GM23248 (cell line): ENCODE results near the gene GDAP1L1. TPM values are rescaled to one million over a fixed set of nuclear protein-coding genes. Genes with fewer than 3 reads are reported as not detected.

Source experiments
- DNase-seq: peaks from one replicate; pipeline ENCODE4 v3.0.0-alpha.2; 2015
- H2AFZ ChIP-seq: fragments of 200-600 bp; sonication (generic); 2 replicates; pipeline ENCODE4 v1.6.1; 2016; ENCODE audit warnings: antibody characterized with exemption
- H3F3A ChIP-seq: fragments of 200-600 bp; sonication (generic); 2 replicates; pipeline ENCODE4 v1.6.1; 2016; ENCODE audit warnings: mild to moderate bottlenecking, antibody characterized with exemption, mixed run types; ENCODE audit not compliant: insufficient read depth
- H3K27ac ChIP-seq: fragments of 200-600 bp; sonication (generic); 2 replicates; pipeline ENCODE4 v1.5.1; 2016; ENCODE audit warnings: mild to moderate bottlenecking
- H3K27me3 ChIP-seq: fragments of 200-600 bp; sonication (generic); replicated peaks from 2 replicates; pipeline ENCODE4 v1.6.1; 2016; ENCODE audit warnings: mild to moderate bottlenecking; ENCODE audit not compliant: insufficient read depth
- H3K36me3 ChIP-seq: fragments of 200-600 bp; sonication (generic); 2 replicates; pipeline ENCODE4 v1.6.1; 2016; ENCODE audit warnings: low read depth, mild to moderate bottlenecking
- H3K4me1 ChIP-seq: fragments of 200-600 bp; sonication (generic); 2 replicates; pipeline ENCODE4 v1.6.1; 2016; ENCODE audit warnings: mild to moderate bottlenecking; ENCODE audit not compliant: insufficient read depth
- H3K4me2 ChIP-seq: fragments of 200-600 bp; sonication (generic); one replicate; pipeline ENCODE4 v1.6.1; 2016; ENCODE audit warnings: mild to moderate bottlenecking; ENCODE audit not compliant: unreplicated experiment
- H3K4me3 ChIP-seq: fragments of 200-600 bp; sonication (generic); 2 replicates; pipeline ENCODE4 v1.5.1; 2016; ENCODE audit warnings: mild to moderate bottlenecking
- H3K79me2 ChIP-seq: fragments of 200-600 bp; sonication (generic); 2 replicates; pipeline ENCODE4 v1.6.1; 2016; ENCODE audit warnings: mild to moderate bottlenecking; ENCODE audit not compliant: insufficient read depth
- H3K9ac ChIP-seq: fragments of 200-600 bp; sonication (generic); 2 replicates; pipeline ENCODE4 v1.6.1; 2016; ENCODE audit warnings: mild to moderate bottlenecking
- H3K9me2 ChIP-seq: fragments of 200-600 bp; sonication (generic); 2 replicates; pipeline ENCODE4 v1.6.1; 2016; ENCODE audit warnings: mixed run types, mild to moderate bottlenecking, moderate library complexity; ENCODE audit not compliant: insufficient read depth
- H3K9me3 ChIP-seq: fragments of 200-600 bp; sonication (generic); one replicate; pipeline ENCODE4 v1.6.1; 2017; ENCODE audit warnings: low read depth
- H4K20me1 ChIP-seq: fragments of 200-600 bp; sonication (generic); 2 replicates; pipeline ENCODE4 v1.6.0; 2016; ENCODE audit not compliant: insufficient read depth
- EZH2 ChIP-seq: fragments of 200-600 bp; sonication (generic); IDR thresholded peaks from 2 replicates; pipeline ENCODE4 v1.6.1; 2018; ENCODE audit warnings: antibody characterized with exemption, mild to moderate bottlenecking; ENCODE audit not compliant: insufficient read depth, poor library complexity, severe bottlenecking
- EZH2phosphoT487 ChIP-seq: fragments of 200-600 bp; sonication (generic); IDR thresholded peaks from 2 replicates; pipeline ENCODE4 v1.6.1; 2018; ENCODE audit warnings: antibody characterized with exemption, moderate library complexity, mild to moderate bottlenecking, low read depth; ENCODE audit not compliant: insufficient read depth
- WGBS, 2 experiments: methylation state at CpG; one replicate each; pipeline ENCODE4 v1.1.6; 2015 to 2017; ENCODE audit warnings: low lambda C conversion rate in 2 of 2, low coverage in 1 of 2; ENCODE audit errors: missing lambda C conversion rate in 2 of 2; 5-methylcytosine and 5-hydroxymethylcytosine counted together
- in situ Hi-C: fragments of 300-500 bp; cut with MboI; formaldehyde crosslinking; loops from 2 replicates; pipeline ENCODE4 v1.15.0; 2020
- polyA plus RNA-seq: library from polyadenylated mRNA; unstranded; fragments of >200 nt; fragmentation: Nextera tagmentation; extraction: Ambion mirVana; gene quantifications from 2 replicates; pipeline ENCODE4 v1.2.1, GENCODE V29; 2016
- total RNA-seq: library from RNA; depleted of rRNA; stranded (reverse); fragments of >200 nt; shearing (Covaris generic); gene quantifications from 2 replicates; pipeline ENCODE4 v1.2.3, GENCODE V29; 2014

GDAP1L1 gene
- total and polyA plus RNA-seq, 2 experiments from 2014 or later: not detected

- Histone ChIP-seq H3K9ac (no peak overlapping the region), H2AFZ (no peak overlapping the region), H3F3A (no peaks in the 10 kb centered on the region), H3K27ac (no peak overlapping the region), H3K9me3 (no peaks in the 10 kb centered on the region), H3K4me3 (no peak overlapping the region), H4K20me1 (no peaks in the 10 kb centered on the region), H3K36me3 (no peaks in the 10 kb centered on the region), H3K27me3 (no peaks in the 10 kb centered on the region), H3K4me2 (no peak overlapping the region), H3K9me2 (no peaks in the 10 kb centered on the region), H3K79me2 (no peaks in the 10 kb centered on the region), H3K4me1 (no peaks in the 10 kb centered on the region)
- 91 to 93% methylated on average over 3 of the region's 3 CpGs for WGBS, 2 experiments
- no peak for TF ChIP-seq EZH2
- TF ChIP-seq EZH2phosphoT487: no peak
- no peak for DNase-seq
- in situ Hi-C loops: no loop called here
Observed at GRCh38 chr20:44282192-44282591, 35.1 kb downstream of the GDAP1L1 start.

GRCh38 chr20:44284032-44284431 lies 36.9 kb downstream of the GDAP1L1 start:
- no peaks in the 10 kb centered on the region for H3F3A ChIP-seq
- no peaks in the 10 kb centered on the region for H4K20me1 ChIP-seq
- H3K4me1 ChIP-seq: no peaks in the 10 kb centered on the region
- in situ Hi-C loops: no loop called here
- no peak overlapping the region for H3K9ac ChIP-seq
- H2AFZ ChIP-seq: no peak overlapping the region
- 74 to 82% methylated on average over 1 of the region's 1 CpG for whole genome bisulfite sequencing, 2 experiments
- H3K4me2 ChIP-seq: no peak overlapping the region
- DNase-seq: no peak
- no peaks in the 10 kb centered on the region for H3K79me2 ChIP-seq
- no peaks in the 10 kb centered on the region for H3K27me3 ChIP-seq
- TF ChIP-seq EZH2 (no peak), EZH2phosphoT487 (no peak)
- H3K36me3 ChIP-seq: no peaks in the 10 kb centered on the region
- no peak overlapping the region for H3K4me3 ChIP-seq
- H3K27ac ChIP-seq: no peak overlapping the region
- H3K9me3 ChIP-seq: no peaks in the 10 kb centered on the region
- no peaks in the 10 kb centered on the region for H3K9me2 ChIP-seq

GRCh38 chr20:44287272-44288097 lies 40.4 kb downstream of the GDAP1L1 start:
- Histone ChIP-seq H3K4me2 (no peak overlapping the region), H3K79me2 (no peaks in the 10 kb centered on the region), H3K36me3 (no peaks in the 10 kb centered on the region), H3K9ac (no peak overlapping the region), H3K4me3 (no peak overlapping the region), H2AFZ (no peak overlapping the region), H4K20me1 (no peaks in the 10 kb centered on the region), H3K9me2 (no peaks in the 10 kb centered on the region), H3K27me3 (no peaks in the 10 kb centered on the region), H3F3A (no peaks in the 10 kb centered on the region), H3K9me3 (no peaks in the 10 kb centered on the region), H3K4me1 (no peaks in the 10 kb centered on the region), H3K27ac (no peak overlapping the region)
- TF ChIP-seq EZH2 (no peak), EZH2phosphoT487 (no peak)
- 80 to 86% methylated on average over 5 of the region's 5 CpGs for WGBS, 2 experiments
- DNase-seq: no peak
- in situ Hi-C loops: no loop called here

GRCh38 chr20:44288252-44288651 lies 41.1 kb downstream of the GDAP1L1 start:
- Histone ChIP-seq H3K27me3 (no peaks in the 10 kb centered on the region), H3K4me3 (no peak overlapping the region), H3K4me2 (no peak overlapping the region), H3K9me3 (no peaks in the 10 kb centered on the region), H3K27ac (no peak overlapping the region), H2AFZ (no peak overlapping the region), H3K79me2 (no peaks in the 10 kb centered on the region), H3K4me1 (no peaks in the 10 kb centered on the region), H3K36me3 (no peaks in the 10 kb centered on the region), H3K9me2 (no peaks in the 10 kb centered on the region), H4K20me1 (no peaks in the 10 kb centered on the region), H3F3A (no peaks in the 10 kb centered on the region), H3K9ac (no peak overlapping the region)
- 90 to 94% methylated on average over 3 of the region's 3 CpGs for WGBS, 2 experiments
- DNase-seq: no peak
- in situ Hi-C loops: no loop called here
- TF ChIP-seq EZH2phosphoT487 (no peak), EZH2 (no peak)
